ENCODE data around the gene OR10J5.
"Not testable (repeated sequence)": the region's sequence is repeated elsewhere in the genome, so short reads cannot be mapped to it uniquely, and the experiment has no call there.

OR10J5 gene

DNA sequence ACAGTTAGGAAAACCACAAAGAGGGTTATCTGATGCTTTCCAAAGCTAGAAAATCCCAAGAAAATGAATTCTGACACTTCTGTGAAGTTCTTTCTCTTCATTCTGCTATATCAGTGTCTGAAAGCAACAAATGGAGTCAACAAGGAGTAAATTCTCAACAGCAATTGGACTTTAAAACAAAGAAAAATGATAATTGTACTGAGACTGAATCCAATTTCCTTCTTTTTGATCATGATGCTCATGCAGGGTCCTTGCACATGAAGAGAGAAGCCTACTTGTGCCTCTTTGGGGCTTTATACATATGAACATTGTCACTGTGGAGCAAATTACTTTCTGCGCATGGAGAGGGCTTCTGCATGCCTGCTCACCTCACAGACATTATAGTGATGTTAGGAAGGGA is at the start of gene OR10J5:
TSS of gene OR10J5 (minus strand) at position 101 of the 400 bp plus-strand sequence. CDS start at position 101, 0 bp downstream.
- DNase-seq (ENCODE audit: low read depth in 2 of 2) = no peak

DNA sequence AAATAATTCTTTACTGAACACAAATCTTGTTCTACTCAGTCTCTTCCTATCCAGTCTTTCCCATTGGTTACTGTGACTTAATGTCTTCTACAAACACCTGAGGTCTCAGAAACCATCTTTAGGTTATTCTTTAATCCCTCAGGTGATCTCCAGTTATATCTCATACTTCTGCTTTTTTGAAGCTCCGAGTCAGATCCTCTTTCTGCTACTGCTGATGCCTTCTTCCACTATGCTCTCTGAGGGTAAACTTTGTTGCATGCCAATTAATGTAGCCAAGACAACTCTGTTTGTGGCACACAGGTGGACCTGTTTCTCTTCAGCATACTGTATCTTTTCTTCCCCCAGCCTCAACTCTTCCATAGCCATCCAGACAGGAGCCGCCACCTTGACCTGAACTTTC is 48.7 kb upstream of the OR10J5 start:
- DNase-seq (ENCODE audit: low read depth in 2 of 2) = no peak

- no peak for DNase-seq (ENCODE audit: low read depth in 2 of 2)
Measured at GRCh38 chr1:159581422-159581821, 45.6 kb upstream of the OR10J5 start.

DNA sequence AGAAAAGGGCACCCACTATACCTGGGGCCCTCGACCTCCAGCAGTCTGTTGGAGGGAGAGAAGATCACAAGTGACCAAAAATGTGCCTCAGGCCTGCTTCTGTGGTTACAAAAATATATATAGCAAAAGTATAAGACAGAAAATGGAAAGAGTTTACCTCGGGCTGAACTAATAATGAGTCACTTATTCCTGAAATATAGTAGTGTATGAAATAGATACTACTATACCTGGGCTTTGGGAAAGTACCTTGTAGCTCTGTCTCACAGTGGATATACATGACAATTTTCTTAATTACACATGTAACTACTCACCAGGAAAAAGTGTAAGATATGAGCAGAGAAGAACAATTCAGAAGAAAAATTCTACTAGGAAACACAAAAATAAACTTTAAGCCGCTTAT is 44.5 kb upstream of the OR10J5 start:
- DNase-seq (ENCODE audit: low read depth in 2 of 2) = no peak

DNA sequence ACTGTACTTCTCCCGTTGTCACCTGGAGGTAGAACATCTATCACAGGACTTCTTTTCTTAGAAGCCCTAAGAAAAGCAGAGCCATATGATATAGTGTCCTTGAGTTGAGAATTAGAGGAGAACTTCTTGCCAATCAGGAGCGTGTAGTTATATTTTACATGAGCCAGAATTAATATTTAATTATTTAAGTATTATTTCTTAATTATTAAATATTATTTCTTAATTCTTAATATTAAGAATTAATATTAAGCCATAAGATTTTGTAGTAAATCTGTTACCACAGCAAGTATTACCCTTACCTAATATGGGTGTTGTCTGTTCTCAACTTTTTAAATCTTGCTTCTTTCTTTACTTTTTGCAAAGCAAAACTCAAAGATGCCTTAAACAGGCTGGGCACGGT is 41.6 kb upstream of the OR10J5 start:
- no peak for DNase-seq (ENCODE audit: low read depth in 2 of 2)

DNA sequence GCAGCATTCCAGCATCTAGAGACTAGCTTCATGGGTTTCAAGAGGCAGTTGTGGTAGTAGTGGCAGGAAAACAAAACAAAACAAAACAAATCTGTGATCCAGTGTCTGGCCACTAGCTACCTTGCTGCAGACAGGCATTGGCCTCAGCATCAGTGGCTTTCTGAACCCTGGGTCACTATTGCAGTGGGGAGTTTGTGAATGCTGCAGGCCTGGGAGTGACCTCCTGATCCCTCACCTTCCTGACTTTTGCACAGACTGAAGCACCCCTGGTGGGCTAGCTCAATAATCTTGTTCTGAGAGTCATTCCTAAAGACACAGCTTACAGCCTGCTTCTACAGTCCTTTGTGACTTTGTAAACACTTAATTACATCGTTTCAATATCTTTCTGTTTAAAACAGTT is 26.9 kb upstream of the OR10J5 start:
- no peak for DNase-seq (ENCODE audit: low read depth in 2 of 2)

DNA sequence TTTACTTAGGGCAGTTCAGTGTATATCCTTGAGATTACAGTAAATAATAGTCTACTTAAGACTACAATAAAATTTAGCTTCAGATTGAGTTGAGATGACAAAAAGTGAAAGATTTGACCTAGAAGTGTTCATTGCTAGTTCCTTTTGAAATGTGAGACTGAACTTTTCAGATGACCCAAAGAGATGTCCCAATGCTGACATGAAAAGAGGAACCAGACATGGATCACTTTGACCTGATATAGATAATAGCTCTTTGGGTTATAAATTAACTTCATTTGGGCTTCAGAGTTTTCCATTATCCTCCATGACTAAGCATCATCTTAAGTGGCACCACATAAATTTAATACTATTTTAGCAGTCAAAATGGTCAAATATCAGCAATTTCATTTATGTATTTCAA is 25.7 kb upstream of the OR10J5 start:
- DNase-seq (ENCODE audit: low read depth in 2 of 2) = no peak

DNA sequence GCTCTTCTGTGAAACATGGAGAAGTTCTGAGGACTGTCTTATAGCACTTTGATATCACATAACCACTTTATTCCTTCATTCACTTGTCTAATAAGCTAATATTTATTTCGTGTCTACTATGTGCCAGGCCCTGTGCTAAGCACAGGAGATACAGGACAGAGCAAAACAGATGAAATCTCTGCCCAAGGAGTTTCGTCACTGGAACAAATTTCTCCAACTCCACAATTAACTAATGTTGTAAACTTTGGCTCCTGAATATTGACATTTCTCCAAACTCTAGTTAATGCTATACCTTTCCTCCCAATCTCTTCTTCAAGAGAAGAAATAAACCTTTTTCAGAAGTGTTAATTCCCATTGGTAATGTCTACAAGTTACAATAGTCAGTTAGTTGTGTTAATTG is 24.8 kb upstream of the OR10J5 start:
- no peak for DNase-seq (ENCODE audit: low read depth in 2 of 2)

DNA sequence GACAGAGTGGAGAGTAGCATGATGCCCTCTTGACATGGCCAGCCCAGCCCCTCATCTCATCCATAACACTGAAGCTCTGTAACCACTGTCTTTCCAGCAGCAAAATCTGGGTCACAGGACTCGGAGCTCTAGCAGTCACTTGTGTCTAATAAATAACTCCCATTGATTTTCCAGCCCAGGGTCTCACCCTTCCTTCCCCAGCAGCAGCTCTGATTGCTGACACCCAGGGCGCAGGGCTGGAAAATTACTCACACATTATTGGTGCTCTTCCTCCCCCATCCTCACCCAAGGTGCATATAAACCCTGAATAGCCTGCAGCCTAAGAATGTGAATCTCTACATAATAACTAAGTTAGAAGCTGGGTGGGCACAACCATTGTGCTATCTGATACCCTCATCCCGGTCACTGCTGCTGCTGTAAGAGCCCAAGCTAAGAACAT is 21.1 kb upstream of the OR10J5 start:
- no peak for DNase-seq (ENCODE audit: low read depth in 2 of 2)

DNA sequence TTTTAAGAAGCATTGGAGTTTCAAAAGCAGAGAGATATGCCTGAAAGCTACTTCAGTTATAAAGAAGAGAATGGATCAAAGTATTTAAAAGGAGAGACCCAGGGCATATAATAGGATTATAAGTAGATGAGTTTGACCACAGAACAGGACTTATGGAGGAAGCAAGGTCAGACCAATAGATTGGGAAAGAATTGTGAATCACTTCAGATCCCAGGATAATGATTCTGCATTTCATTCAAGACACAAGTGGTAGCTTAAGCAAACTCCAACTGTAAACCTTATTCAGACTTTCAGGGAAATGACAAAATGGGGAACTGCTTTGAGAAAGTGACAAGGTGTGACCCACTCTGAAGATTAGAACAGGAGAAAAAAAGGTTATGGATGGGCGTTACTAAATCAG is 18.9 kb upstream of the OR10J5 start:
- DNase-seq (ENCODE audit: low read depth in 2 of 2) = no peak

- DNase-seq (ENCODE audit: low read depth in 2 of 2) = no peak
Measured at GRCh38 chr1:159554261-159554660, 18.5 kb upstream of the OR10J5 start.

DNA sequence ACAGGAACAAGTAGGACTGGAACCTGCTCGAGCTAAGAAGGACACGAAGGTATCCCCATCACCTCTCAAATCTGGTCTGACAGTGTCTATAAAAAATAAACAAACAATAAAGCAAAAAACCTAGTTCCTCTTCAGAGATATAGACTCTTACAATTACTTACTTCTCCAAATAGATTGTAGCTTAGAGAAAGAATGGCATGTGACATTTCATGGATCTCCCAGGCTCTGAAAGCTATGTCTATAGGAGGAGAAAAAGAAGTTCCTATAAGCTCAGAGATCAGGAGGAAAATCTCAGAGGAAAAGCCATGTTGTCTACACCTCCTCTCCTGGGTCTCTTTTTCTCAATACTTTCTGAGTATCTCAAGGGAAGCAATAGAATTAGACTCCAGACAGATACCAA is 12.3 kb upstream of the OR10J5 start:
- no peak for DNase-seq (ENCODE audit: low read depth in 2 of 2)

DNA sequence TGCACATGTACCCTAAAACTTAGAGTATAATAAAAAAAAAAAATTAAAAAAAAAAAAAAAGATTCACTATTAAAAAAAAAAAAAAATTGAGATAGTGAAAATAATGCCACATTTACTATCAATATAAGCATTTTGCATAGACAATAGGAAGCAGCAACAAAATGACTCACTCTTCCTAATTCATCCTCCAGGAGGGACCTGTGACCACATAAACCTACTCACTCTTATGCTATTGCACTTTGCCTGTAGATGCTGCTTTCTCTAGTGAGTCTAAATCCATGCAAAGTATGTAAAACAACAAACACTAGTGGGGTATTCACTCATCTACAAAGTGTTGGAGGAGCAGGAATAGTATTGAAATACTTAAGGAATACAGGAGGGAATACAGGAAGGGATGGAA is 2.9 kb downstream of the OR10J5 start:
- no peak for DNase-seq (ENCODE audit: low read depth in 2 of 2)

- not testable (repeated sequence) for DNase-seq (ENCODE audit: low read depth in 2 of 2)
Measured at GRCh38 chr1:159524792-159525191, 11.0 kb downstream of the OR10J5 start.

DNA sequence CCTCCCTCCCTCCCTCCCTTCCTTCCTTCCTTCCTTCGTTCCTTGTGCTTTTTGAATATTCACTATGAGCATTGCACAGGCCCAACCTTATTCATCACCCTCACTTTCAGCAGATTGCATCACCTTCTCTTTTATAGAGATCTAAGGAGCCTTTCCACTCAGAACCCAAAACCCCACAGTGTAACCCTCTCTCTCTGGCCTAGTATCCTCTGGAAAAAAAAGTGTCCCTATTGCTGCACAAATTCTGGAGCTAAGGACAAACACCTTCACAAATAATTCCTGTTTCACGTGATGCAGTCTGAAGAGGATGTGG is 25.6 kb downstream of the OR10J5 start:
- no peak for DNase-seq (ENCODE audit: low read depth in 2 of 2)

DNA sequence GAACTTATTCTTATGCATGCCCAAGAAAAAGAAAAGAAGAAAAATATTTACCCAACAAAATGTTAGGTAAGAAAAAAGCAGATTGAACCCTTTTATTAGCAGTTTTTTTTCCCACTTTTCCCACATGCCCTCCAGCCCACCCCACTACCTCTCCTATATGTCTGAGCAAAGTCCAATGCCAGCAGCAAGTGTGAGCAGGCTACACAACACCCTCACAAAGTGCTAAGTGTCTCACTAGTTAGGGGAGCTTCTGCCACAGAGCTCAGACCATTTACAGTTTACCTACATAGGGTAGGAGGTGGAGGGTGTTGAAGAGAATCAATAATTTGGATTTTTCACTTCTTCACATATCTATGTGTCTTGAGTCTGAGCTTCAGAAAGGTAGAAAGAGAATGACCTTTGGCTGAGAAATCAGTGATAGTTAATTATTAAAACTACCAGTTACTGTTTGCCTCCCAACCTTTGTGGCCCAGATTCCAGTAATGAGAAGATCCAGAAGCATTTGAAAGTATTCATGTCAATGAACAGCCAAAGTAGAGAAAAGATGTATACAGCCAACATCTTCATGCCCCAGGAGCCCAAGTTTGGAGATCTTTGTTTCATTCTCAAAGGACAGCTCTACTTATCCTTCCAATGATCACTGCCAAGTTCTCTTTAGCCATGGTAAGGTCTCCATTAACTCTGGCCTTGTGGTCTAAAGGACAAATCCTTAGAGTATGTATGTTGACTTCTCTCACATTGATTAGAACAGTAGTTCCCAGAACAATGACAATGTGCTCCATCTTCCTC is 26.2 kb downstream of the OR10J5 start:
- DNase-seq (ENCODE audit: low read depth in 2 of 2) = no peak

- no peak for DNase-seq (ENCODE audit: low read depth in 2 of 2)
Measured at GRCh38 chr1:159508951-159509350, 26.9 kb downstream of the OR10J5 start.

DNA sequence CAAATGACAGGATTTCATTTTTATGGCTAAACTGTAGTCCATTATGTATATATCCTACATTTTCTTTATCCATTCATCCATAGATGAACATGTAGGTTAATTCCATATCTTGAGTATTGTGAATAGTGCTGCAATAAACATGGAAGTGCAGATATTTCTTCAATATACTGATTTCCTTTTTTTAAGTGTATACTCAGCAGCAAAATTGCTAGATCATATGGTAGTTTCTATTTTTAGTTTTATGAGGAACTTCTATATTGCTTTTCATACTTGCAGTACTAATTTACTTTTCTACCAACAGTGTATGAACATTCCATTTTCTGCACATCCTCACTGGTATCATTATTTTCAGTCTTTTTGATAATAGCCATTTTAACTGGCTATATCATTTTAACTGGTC is 30.1 kb downstream of the OR10J5 start:
- no peak for DNase-seq (ENCODE audit: low read depth in 2 of 2)

DNA sequence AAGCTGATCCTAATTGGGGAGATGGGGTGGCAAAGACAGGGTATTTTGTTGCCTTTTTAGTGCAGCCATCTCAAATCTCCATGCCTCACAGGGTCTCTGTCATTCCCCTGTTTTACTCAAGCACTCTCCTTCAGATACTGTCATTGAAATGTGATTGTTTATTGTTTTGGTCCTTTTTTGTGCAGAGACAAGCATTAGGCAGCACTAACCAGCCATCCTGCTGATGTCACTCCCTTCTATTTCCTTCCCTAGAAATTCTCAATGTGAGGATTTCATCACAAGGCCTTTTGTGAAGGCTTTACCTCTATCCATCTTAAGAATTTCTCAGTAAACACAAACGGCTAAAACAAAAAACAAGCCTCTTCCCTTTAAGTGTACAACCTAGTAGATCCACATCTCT is 34.7 kb downstream of the OR10J5 start:
- no peak for DNase-seq (ENCODE audit: low read depth in 2 of 2)

DNA sequence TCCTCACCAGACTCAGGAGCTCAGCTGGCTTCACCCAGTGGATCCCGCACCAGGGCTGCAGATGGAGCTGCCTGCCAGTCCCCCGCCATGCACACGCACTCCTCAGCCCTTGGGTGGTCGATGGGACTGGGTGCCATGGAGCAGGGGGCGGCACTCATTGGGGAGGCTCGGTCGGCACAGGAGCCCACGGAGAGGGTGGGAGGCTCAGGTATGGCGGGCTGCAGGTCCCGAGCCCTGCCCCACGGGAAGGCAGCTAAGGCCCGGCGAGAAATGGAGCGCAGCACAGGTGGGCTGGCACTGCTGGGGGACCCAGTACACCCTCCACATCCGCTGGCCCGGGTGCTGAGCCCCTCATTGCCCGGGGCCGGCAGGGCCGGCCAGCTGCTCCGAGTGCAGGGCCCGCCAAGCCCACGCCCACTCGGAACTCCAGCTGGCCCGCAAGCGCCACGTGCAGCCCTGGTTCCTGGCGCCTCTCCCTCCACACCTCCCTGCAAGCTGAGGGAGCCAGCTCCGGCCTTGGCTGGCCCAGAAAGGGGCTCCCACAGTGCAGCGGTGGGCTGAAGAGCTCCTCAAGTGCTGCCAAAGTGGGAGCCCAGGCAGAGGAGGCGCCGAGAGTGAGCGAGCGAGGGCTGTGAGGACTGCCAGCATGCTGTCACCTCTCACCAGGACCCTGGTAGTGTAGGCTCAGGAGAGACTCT is 41.1 kb downstream of the OR10J5 start:
- not testable (repeated sequence) for DNase-seq (ENCODE audit: low read depth in 2 of 2)

DNA sequence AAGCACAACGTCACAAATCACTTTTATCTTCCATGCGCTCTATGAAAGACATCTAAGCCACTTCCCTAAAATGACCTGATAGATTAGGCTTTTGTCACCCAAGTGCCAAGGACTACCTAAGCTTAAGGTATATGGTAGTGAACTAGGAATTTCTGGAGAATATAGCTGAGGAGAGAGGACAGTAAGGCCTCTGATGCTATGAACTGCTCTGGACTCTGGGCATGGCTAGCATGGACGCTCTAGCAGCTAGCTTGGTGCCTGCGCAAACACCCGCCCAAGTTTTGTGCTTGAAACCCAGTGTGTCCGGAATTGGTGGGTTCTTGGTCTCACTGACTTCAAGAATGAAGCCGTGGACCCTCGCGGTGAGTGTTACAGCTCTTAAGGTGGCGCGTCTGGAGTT is 42.5 kb downstream of the OR10J5 start:
- DNase-seq (ENCODE audit: low read depth in 2 of 2) = no peak

- DNase-seq (ENCODE audit: low read depth in 2 of 2) = no peak
Measured at GRCh38 chr1:159492575-159493323, 43.1 kb downstream of the OR10J5 start.

Measured in stimulated activated CD8-positive, alpha-beta memory T cell treated with anti-CD3 and anti-CD28 coated beads, Interleukin-7, amount 100 ng/mL, for 4 hours (primary cell).